ES-I3 (cell line): Measurements from ENCODE around the gene MBD5.

Experiments
- H3K36me3 ChIP-seq: 2 replicates; pipeline ENCODE4 v1.6.1; 2013; ENCODE audit warnings: mild to moderate bottlenecking, low read length, control low read depth, moderate library complexity; ENCODE audit not compliant: insufficient read depth
- H3K4me1 ChIP-seq: 2 replicates; pipeline ENCODE4 v1.6.1; 2013; ENCODE audit warnings: mild to moderate bottlenecking, control low read depth, low read length; ENCODE audit not compliant: insufficient read depth
- H3K9ac ChIP-seq: 2 replicates; pipeline ENCODE4 v1.6.1; 2013; ENCODE audit warnings: low read depth, mild to moderate bottlenecking, low read length, moderate library complexity
- H3K9me3 ChIP-seq: 2 replicates; pipeline ENCODE4 v1.6.1; 2013; ENCODE audit warnings: mild to moderate bottlenecking, low read length, moderate library complexity; ENCODE audit not compliant: control insufficient read depth, insufficient read depth

Gene MBD5

GRCh38 chr2:148042219-148042618 is 21.3 kb downstream of the MBD5 start:
- no peak overlapping the region for H3K9ac ChIP-seq
- H3K9me3 ChIP-seq: no peaks in the 10 kb centered on the region
- H3K36me3 ChIP-seq: no peaks in the 10 kb centered on the region
- peaks cover 9% of the 10 kb centered on the region; the same call in 1 of the 2 replicates for H3K4me1 ChIP-seq

- Histone ChIP-seq H3K4me1 (peaks cover 9% of the 10 kb centered on the region; the same call in 1 of the 2 replicates), H3K9me3 (no peaks in the 10 kb centered on the region), H3K9ac (no peak overlapping the region), H3K36me3 (no peaks in the 10 kb centered on the region)
These were observed 23.4 kb downstream of the MBD5 start for GRCh38 chr2:148044322-148044721.

- Histone ChIP-seq H3K4me1 (peaks cover 14% of the 10 kb centered on the region; the same call in 1 of the 2 replicates), H3K9ac (no peak overlapping the region), H3K36me3 (no peaks in the 10 kb centered on the region), H3K9me3 (no peaks in the 10 kb centered on the region)
These were observed 25.9 kb downstream of the MBD5 start for GRCh38 chr2:148046802-148047201.

- H3K4me1 ChIP-seq: peaks cover 14% of the 10 kb centered on the region; the same call in 1 of the 2 replicates
- no peak overlapping the region for H3K9ac ChIP-seq
- no peaks in the 10 kb centered on the region for H3K36me3 ChIP-seq
- H3K9me3 ChIP-seq: no peaks in the 10 kb centered on the region
These were observed 27.8 kb downstream of the MBD5 start for GRCh38 chr2:148048475-148049221.

GRCh38 chr2:148049284-148049683 is 28.4 kb downstream of the MBD5 start:
- Histone ChIP-seq H3K36me3 (no peaks in the 10 kb centered on the region), H3K9me3 (no peaks in the 10 kb centered on the region), H3K9ac (no peak overlapping the region), H3K4me1 (peaks cover 14% of the 10 kb centered on the region; the same call in 1 of the 2 replicates)

GRCh38 chr2:148052687-148053086 is 31.8 kb downstream of the MBD5 start:
- H3K36me3 ChIP-seq: no peaks in the 10 kb centered on the region
- peaks cover 8% of the 10 kb centered on the region; the same call in 1 of the 2 replicates for H3K4me1 ChIP-seq
- H3K9ac ChIP-seq: no peak overlapping the region
- H3K9me3 ChIP-seq: no peaks in the 10 kb centered on the region

GRCh38 chr2:148058641-148059040 is 37.8 kb downstream of the MBD5 start:
- no peak overlapping the region for H3K9ac ChIP-seq
- no peaks in the 10 kb centered on the region for H3K4me1 ChIP-seq
- no peaks in the 10 kb centered on the region for H3K36me3 ChIP-seq
- no peaks in the 10 kb centered on the region for H3K9me3 ChIP-seq

GRCh38 chr2:148063633-148064032 is 42.7 kb downstream of the MBD5 start:
- no peaks in the 10 kb centered on the region for H3K4me1 ChIP-seq
- no peak overlapping the region for H3K9ac ChIP-seq
- no peaks in the 10 kb centered on the region for H3K9me3 ChIP-seq
- no peaks in the 10 kb centered on the region for H3K36me3 ChIP-seq

GRCh38 chr2:148065936-148066335 is 45.0 kb downstream of the MBD5 start:
- H3K4me1 ChIP-seq: no peaks in the 10 kb centered on the region
- H3K9ac ChIP-seq: no peak overlapping the region
- no peaks in the 10 kb centered on the region for H3K36me3 ChIP-seq
- no peaks in the 10 kb centered on the region for H3K9me3 ChIP-seq

- Histone ChIP-seq H3K36me3 (no peaks in the 10 kb centered on the region), H3K9ac (no peak overlapping the region), H3K4me1 (no peaks in the 10 kb centered on the region), H3K9me3 (no peaks in the 10 kb centered on the region)
These were observed 46.9 kb downstream of the MBD5 start for GRCh38 chr2:148067801-148068200.

GRCh38 chr2:148071351-148071750 is 50.5 kb downstream of the MBD5 start:
- Histone ChIP-seq H3K4me1 (no peaks in the 10 kb centered on the region), H3K36me3 (no peaks in the 10 kb centered on the region), H3K9me3 (no peaks in the 10 kb centered on the region)

GRCh38 chr2:148096012-148096411 is 75.1 kb downstream of the MBD5 start:
- Histone ChIP-seq H3K4me1 (no peaks in the 10 kb centered on the region), H3K9ac (no peak overlapping the region), H3K9me3 (no peaks in the 10 kb centered on the region), H3K36me3 (no peaks in the 10 kb centered on the region)

More at GRCh38 chr2:148071351-148071750, 50.5 kb downstream of the MBD5 start:
- no peak overlapping the region for H3K9ac ChIP-seq

- H3K9ac ChIP-seq: no peak overlapping the region
- H3K4me1 ChIP-seq: peaks cover 4% of the 10 kb centered on the region
- no peaks in the 10 kb centered on the region for H3K9me3 ChIP-seq
- no peaks in the 10 kb centered on the region for H3K36me3 ChIP-seq
These were observed 81.8 kb downstream of the MBD5 start for GRCh38 chr2:148102641-148103040.

- Histone ChIP-seq H3K9ac (no peak overlapping the region), H3K36me3 (no peaks in the 10 kb centered on the region), H3K9me3 (no peaks in the 10 kb centered on the region), H3K4me1 (peaks cover 4% of the 10 kb centered on the region)
These were observed 83.1 kb downstream of the MBD5 start for GRCh38 chr2:148103946-148104345.

GRCh38 chr2:148106331-148106730 is 85.4 kb downstream of the MBD5 start:
- Histone ChIP-seq H3K36me3 (no peaks in the 10 kb centered on the region), H3K9ac (no peak overlapping the region), H3K4me1 (peaks cover 4% of the 10 kb centered on the region)

More at GRCh38 chr2:148106331-148106730, 85.4 kb downstream of the MBD5 start:
- H3K9me3 ChIP-seq: no peaks in the 10 kb centered on the region
